ENCODE results near the gene ZCCHC7.

ZCCHC7 gene

DNA sequence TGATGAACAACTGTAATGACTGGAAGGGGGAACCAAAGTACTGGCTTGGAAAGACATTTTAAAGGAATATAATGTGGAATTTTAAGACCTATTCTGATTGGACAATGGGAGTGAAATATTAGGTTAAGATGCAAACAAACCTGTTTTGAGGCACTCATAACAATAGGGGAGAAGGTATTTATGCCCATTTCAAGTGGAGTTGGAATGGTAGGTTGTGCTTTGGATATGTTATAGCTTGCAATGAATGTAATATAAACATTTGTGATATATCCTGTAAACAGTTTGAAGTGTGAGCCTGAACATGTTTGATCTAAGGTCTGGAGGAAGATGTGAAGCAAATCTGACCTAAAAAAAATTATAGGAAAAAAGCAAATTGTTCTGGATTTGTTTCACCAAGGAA is 172.5 kb downstream of the ZCCHC7 start:
- no peak for TF ChIP-seq EZH2phosphoT487 (IDR thresholded peaks at IDR 0.05; ENCODE audit: borderline replicate concordance)
- TF ChIP-seq, protein P1, sequence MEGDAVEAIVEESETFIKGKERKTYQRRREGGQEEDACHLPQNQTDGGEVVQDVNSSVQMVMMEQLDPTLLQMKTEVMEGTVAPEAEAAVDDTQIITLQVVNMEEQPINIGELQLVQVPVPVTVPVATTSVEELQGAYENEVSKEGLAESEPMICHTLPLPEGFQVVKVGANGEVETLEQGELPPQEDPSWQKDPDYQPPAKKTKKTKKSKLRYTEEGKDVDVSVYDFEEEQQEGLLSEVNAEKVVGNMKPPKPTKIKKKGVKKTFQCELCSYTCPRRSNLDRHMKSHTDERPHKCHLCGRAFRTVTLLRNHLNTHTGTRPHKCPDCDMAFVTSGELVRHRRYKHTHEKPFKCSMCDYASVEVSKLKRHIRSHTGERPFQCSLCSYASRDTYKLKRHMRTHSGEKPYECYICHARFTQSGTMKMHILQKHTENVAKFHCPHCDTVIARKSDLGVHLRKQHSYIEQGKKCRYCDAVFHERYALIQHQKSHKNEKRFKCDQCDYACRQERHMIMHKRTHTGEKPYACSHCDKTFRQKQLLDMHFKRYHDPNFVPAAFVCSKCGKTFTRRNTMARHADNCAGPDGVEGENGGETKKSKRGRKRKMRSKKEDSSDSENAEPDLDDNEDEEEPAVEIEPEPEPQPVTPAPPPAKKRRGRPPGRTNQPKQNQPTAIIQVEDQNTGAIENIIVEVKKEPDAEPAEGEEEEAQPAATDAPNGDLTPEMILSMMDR (conservative IDR thresholded peaks at IDR 0.05; ENCODE audit: low read length), result no peak
- Histone ChIP-seq H3K4me1 (ENCODE audit: insufficient read depth, low read length, poor library complexity, severe bottlenecking) (peaks cover 84% of the 10 kb centered on the region), H3K4me2 (ENCODE audit: low read depth, low read length, poor library complexity, severe bottlenecking) (peak overlapping the region; percentile 75), H3K9me2 (replicated peaks; ENCODE audit: low read depth, low read length) (no peaks in the 10 kb centered on the region), H3K9ac (ENCODE audit: low read depth, low read length, poor library complexity, severe bottlenecking) (peak overlapping the region; percentile 75), H3K27me3 (ENCODE audit: insufficient read depth, low read length, poor library complexity, severe bottlenecking) (no peaks in the 10 kb centered on the region), H3F3A (ENCODE audit: low read depth) (peaks cover 13% of the 10 kb centered on the region; the same call in 1 of the 2 replicates), H3K79me2 (ENCODE audit: insufficient read depth, low read length) (peaks cover 84% of the 10 kb centered on the region), H4K20me1 (ENCODE audit: insufficient read depth, low read length, poor library complexity, severe bottlenecking) (no peaks in the 10 kb centered on the region), H3K9me3 (ENCODE audit: insufficient read depth, low read depth, low read length) (no peaks in the 10 kb centered on the region), H2AFZ (ENCODE audit: low read length) (no peak overlapping the region), H3K4me3 (ENCODE audit: low read length, poor library complexity, severe bottlenecking) (peak overlapping the region; percentile 64), H3K36me3 (ENCODE audit: insufficient read depth, low read length) (no peaks in the 10 kb centered on the region)

DNA sequence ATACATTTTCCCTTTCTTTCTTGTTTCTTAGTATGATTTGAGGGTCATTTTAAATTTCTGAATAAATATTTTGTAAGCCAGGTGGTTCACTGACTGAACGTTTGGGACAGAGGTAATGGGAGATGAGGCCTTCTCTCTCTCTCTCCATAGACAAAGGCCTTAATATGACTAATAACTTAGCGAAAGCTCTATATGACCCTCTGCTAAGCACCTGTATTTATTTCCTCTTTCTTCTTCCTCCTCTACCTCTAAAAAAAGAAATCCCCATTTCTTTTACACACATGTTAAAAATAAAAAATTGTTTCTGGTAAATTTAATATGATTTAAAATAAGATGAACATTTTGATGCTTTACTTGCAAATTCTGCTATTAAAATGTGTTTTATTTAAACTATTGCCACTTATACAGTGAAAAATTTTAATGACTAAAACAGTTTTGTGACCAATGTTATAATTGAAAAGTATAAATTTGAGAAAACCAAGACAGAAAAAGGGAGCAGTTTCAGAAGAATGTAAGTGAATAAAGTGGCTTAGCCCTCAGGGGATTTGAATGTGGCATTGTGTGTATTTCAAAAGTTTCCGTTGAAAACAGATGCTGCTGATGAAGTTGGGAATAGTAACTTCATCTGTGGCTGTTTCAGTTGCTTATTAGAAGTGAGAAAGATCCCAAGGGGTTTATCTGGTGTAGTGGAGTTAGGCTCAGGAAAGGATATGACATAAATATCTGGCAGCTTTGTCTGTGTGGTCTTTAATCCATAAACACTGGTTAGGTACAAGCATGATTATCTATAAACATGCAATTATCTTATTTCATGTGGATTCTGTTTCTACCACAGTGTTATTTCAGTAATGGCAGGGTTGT is 173.5 kb downstream of the ZCCHC7 start:
- no peaks in the 10 kb centered on the region for H3K9me2 ChIP-seq (replicated peaks; ENCODE audit: low read depth, low read length)
- peaks cover 85% of the 10 kb centered on the region for H3K79me2 ChIP-seq (ENCODE audit: insufficient read depth, low read length)
- TF ChIP-seq, protein P1 (conservative IDR thresholded peaks at IDR 0.05; ENCODE audit: low read length), result no peak
- TF ChIP-seq EZH2phosphoT487 (IDR thresholded peaks at IDR 0.05; ENCODE audit: borderline replicate concordance), result no peak
- H3K27me3 ChIP-seq (ENCODE audit: insufficient read depth, low read length, poor library complexity, severe bottlenecking), result no peaks in the 10 kb centered on the region
- no peak overlapping the region for H2AFZ ChIP-seq (ENCODE audit: low read length)
- H4K20me1 ChIP-seq (ENCODE audit: insufficient read depth, low read length, poor library complexity, severe bottlenecking), result no peaks in the 10 kb centered on the region
- H3K9ac ChIP-seq (ENCODE audit: low read depth, low read length, poor library complexity, severe bottlenecking), result peak overlapping the region; percentile 75
- no peaks in the 10 kb centered on the region for H3K36me3 ChIP-seq (ENCODE audit: insufficient read depth, low read length)
- no peaks in the 10 kb centered on the region for H3K9me3 ChIP-seq (ENCODE audit: insufficient read depth, low read depth, low read length)
- peak overlapping the region; percentile 64 for H3K4me3 ChIP-seq (ENCODE audit: low read length, poor library complexity, severe bottlenecking)
- H3K4me1 ChIP-seq (ENCODE audit: insufficient read depth, low read length, poor library complexity, severe bottlenecking), result peaks cover 86% of the 10 kb centered on the region
- H3F3A ChIP-seq (ENCODE audit: low read depth), result peaks cover 13% of the 10 kb centered on the region; the same call in 1 of the 2 replicates
- peak overlapping the region; percentile 75 for H3K4me2 ChIP-seq (ENCODE audit: low read depth, low read length, poor library complexity, severe bottlenecking)

DNA sequence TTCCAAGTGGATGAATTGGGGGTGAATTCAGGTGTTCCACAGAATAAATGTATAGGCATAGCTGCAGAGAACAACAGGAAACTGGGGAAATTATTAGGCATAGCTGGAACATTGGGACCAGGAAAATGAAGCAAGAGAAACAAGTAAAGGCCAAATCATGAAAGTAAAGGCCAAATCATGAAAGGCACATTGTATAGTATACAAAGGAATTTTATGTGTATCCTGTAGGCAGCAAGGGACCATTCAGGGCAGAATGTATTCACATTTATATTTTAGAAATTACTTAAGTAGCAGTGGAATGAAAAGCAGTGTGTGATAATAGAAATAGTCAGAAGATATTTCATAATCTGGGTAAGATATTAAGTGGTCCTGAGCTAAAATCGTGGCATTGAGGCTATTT is 174.8 kb downstream of the ZCCHC7 start:
- peaks cover 13% of the 10 kb centered on the region; the same call in 1 of the 2 replicates for H3F3A ChIP-seq (ENCODE audit: low read depth)
- no peak overlapping the region for H2AFZ ChIP-seq (ENCODE audit: low read length)
- H3K36me3 ChIP-seq (ENCODE audit: insufficient read depth, low read length), result no peaks in the 10 kb centered on the region
- H4K20me1 ChIP-seq (ENCODE audit: insufficient read depth, low read length, poor library complexity, severe bottlenecking), result no peaks in the 10 kb centered on the region
- H3K27me3 ChIP-seq (ENCODE audit: insufficient read depth, low read length, poor library complexity, severe bottlenecking), result no peaks in the 10 kb centered on the region
- H3K9me2 ChIP-seq (replicated peaks; ENCODE audit: low read depth, low read length), result no peaks in the 10 kb centered on the region
- peak overlapping the region; percentile 75 for H3K9ac ChIP-seq (ENCODE audit: low read depth, low read length, poor library complexity, severe bottlenecking)
- no peaks in the 10 kb centered on the region for H3K9me3 ChIP-seq (ENCODE audit: insufficient read depth, low read depth, low read length)
- peaks cover 85% of the 10 kb centered on the region for H3K79me2 ChIP-seq (ENCODE audit: insufficient read depth, low read length)
- peak overlapping the region; percentile 64 for H3K4me3 ChIP-seq (ENCODE audit: low read length, poor library complexity, severe bottlenecking)
- TF ChIP-seq EZH2phosphoT487 (IDR thresholded peaks at IDR 0.05; ENCODE audit: borderline replicate concordance), result no peak
- TF ChIP-seq, protein P1 (conservative IDR thresholded peaks at IDR 0.05; ENCODE audit: low read length), result no peak
- H3K4me1 ChIP-seq (ENCODE audit: insufficient read depth, low read length, poor library complexity, severe bottlenecking), result peaks cover 90% of the 10 kb centered on the region
- peak overlapping the region; percentile 75 for H3K4me2 ChIP-seq (ENCODE audit: low read depth, low read length, poor library complexity, severe bottlenecking)

Data from Loucy (cell line).